ENCODE results near the gene PTEN.

DNA sequence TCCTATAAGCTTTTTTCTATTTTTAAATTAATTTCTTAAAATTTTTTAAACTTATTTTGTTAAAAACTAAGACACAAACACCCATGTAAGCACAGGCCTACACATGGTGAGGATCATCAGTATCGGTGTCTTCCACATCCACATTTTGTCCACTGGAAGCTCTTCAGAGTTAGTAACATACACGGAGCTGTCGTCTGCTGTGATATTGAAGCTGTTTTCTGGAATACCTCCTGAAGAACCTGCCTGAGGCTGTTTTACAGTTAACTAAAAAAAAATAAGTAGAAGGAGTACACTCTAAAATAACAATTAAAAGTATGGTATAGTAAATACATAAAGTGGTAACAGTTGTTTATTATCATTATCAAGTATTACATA, 17.8 kb upstream of the PTEN start:
- TF ChIP-seq, protein P1, sequence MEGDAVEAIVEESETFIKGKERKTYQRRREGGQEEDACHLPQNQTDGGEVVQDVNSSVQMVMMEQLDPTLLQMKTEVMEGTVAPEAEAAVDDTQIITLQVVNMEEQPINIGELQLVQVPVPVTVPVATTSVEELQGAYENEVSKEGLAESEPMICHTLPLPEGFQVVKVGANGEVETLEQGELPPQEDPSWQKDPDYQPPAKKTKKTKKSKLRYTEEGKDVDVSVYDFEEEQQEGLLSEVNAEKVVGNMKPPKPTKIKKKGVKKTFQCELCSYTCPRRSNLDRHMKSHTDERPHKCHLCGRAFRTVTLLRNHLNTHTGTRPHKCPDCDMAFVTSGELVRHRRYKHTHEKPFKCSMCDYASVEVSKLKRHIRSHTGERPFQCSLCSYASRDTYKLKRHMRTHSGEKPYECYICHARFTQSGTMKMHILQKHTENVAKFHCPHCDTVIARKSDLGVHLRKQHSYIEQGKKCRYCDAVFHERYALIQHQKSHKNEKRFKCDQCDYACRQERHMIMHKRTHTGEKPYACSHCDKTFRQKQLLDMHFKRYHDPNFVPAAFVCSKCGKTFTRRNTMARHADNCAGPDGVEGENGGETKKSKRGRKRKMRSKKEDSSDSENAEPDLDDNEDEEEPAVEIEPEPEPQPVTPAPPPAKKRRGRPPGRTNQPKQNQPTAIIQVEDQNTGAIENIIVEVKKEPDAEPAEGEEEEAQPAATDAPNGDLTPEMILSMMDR (IDR thresholded peaks at IDR 0.05) = no peak
- TF ChIP-seq POLR2A (IDR thresholded peaks at IDR 0.05) (no peak), POLR2AphosphoS5 (IDR thresholded peaks at IDR 0.05) (no peak)

Data from breast epithelium (tissue), 3 donors.